DLD1 (cell line): ENCODE data around the gene METTL13.

Experiments used
- in situ Hi-C: cut with HindIII; loops from 2 replicates; pipeline ENCODE4 v1.10.0; 2017; ENCODE audit warnings: low sequenced_read_pairs

The METTL13 gene

GRCh38 chr1:171800342-171800741 is 18.9 kb downstream of the METTL13 start:
- in situ Hi-C loops = loop anchor here (10.0 kb wide), 1 partner anchor 184 kb away; no protein-coding TSS in a partner anchor

DNA sequence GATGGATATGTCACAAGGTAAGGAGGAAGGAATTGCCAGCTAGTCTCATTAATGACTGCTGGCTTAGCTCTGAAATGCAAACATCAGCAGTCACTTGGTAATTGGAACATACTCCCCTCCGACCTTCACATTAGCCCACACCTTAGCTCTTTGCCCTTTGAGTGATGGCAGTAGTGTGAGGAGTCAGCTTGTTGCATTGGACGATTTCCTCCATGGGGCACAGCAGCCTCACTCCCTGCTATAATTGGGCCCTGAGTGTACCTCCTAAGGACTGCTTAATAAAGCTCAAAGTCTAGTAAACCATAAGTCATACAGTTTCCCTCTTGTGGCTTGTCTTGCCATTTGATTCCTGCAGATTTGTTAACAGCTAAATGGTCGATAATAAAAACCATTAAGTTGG is 19.4 kb downstream of the METTL13 start:
- in situ Hi-C loops = loop anchor here (10.0 kb wide), 1 partner anchor 184 kb away; no protein-coding TSS in a partner anchor

DNA sequence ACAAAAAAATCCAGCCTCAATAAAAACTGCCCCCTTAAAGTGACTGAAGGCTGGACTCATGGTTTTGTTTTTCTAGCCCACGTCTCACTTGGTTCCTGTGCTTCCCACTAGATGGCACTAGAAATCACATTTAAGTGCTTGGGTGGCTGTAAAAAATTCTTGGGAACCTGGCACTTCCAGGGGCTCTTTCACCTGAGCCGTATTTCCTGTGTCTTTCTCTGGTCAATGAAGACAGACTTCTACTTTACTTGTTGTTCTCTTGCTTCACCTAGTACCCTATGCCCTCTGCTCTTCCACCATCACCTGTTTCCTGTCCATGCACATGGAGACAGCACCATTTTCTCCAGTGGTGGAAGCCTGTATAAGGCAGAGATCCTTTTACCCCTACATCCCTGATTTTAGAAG is 20.0 kb downstream of the METTL13 start:
- in situ Hi-C loops = loop anchor here (10.0 kb wide), 1 partner anchor 183 kb away; no protein-coding TSS in a partner anchor

DNA sequence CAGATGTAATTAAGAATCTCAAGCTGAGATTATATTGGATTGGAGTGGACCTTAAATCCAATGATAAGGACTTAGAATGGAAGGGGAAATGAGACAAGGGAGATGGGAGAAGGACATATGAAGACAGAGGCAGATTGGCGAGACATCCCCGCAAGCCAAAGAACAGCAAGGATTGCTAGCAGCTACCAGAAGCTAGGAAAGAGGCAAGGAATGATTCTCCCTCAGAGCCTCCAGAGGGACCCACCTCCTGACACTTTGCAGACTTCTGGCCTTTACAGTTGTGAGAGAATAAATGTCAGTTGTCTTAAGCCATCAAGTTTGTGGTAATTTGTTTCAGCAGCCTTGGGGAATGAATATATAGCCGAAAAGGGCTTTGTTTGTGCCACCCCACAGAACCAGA is 20.7 kb downstream of the METTL13 start:
- in situ Hi-C loops = loop anchor here (10.0 kb wide), 1 partner anchor 183 kb away; no protein-coding TSS in a partner anchor

- in situ Hi-C loops = loop anchor here (10.0 kb wide), 1 partner anchor 182 kb away; no protein-coding TSS in a partner anchor
Observed at GRCh38 chr1:171803045-171803444, 21.6 kb downstream of the METTL13 start.

GRCh38 chr1:171803461-171804022 is 22.1 kb downstream of the METTL13 start:
- in situ Hi-C loops = loop anchor here (10.0 kb wide), 1 partner anchor 181 kb away; no protein-coding TSS in a partner anchor

- in situ Hi-C loops = loop anchor here (10.0 kb wide), 1 partner anchor 179 kb away; no protein-coding TSS in a partner anchor
Observed at GRCh38 chr1:171805395-171806115, 24.1 kb downstream of the METTL13 start.

DNA sequence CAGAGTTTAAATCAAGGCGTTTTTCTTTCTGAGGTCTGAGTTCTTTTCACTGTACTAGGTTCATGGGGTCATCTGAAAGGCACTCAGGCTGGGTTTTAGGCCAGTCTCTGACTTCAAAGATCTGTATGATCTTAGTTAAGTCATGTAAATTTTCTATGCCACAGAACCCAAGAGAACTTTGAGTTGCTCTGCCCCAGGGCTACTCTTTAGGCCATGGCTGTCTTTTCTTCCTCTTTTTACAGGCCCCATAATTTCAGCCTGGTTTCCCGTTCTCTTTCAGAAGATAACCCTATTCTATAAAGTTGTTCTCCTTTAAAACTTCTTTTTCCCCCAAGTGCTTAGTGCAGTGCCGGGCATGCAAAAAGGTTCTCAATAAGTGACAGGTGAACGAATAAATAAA is 26.1 kb downstream of the METTL13 start:
- in situ Hi-C loops = loop anchor here (10.0 kb wide), 1 partner anchor 177 kb away; no protein-coding TSS in a partner anchor

DNA sequence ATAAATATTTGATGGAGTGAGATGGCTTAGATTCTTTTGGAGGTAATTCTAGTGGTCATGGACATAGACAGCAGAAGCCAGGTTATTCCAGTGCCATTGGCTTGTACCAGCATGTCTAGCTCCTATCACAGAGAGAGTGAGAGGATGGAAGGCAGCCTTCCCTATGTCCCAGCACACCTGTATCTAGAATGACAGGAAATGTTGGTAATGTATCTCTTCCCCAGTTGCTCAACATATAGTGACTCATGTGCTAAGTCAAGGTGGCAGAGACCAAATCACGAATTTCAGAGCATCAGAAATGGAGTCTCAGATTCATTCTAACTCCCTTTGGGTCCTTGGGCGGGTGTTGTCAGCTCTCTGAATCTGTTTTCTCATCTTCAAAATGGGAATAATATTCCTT is 28.4 kb downstream of the METTL13 start:
- in situ Hi-C loops = loop anchor here (10.0 kb wide), 1 partner anchor 175 kb away; no protein-coding TSS in a partner anchor

DNA sequence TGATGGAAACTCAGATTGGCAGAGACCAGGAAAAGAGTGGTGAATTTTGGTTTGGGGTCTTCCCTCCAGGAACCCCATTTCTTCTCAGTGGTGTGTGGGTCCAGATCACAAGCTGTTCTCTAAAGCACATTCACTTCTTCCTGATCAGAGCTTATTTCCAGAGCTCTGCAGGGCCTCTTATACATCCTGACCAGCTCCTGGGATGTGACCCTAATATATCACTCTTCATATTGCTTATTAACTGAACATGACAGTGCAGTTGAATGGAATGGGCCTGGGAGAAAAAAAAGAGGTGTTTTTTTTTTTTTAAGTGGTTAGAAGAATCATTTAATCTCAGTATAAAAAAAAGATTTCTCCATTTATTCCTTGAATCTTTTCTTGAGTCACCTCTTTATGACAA is 30.2 kb downstream of the METTL13 start:
- in situ Hi-C loops = no loop called here

DNA sequence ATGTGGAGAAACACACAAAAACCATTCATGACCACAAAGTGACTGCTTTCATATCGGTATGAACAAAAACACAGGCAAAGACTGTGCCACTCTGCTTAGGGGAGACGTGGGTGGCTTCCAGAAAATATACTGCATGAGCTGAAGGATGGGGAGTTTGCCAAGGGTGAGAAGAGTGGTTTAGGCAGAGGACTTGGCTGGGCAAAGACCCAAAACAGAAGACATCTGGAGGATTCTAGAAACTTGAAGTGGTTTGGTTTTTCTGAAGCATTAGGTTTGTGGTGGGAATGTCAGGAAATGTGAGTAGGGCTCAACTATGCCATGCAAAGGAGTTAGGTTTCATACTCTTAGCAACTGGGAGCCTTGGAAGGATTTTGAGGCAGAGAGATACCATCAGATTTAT is 33.2 kb downstream of the METTL13 start:
- in situ Hi-C loops = no loop called here

DNA sequence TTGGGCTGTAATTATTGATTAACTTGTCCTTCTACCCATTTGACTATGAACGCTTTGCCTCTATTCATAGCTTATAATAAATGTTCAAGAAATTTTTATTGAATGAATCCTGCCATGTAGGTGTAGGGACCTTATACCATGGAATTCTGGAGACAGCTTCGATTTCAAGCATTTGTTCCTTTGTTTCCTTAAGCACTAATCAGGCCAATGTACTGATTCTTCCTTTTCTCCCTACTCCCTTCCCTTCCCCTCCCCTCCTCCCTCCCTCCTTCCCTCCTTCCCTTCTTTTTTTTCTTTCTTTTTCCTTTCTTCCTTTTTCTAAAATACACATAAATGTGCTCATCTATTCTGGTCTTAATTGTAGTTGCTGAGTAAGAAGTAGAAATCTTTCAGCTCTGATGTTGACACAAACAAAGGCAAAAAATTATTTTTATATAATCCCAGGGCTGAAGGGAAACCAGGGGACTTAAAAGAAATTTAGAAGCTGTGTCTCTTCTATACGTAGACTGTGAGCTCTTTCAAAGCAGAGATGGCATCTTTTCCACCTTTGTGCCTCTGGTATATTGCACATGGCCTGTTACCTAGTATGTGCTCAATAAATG is 34.9 kb downstream of the METTL13 start:
- in situ Hi-C loops = no loop called here

- in situ Hi-C loops = no loop called here
Observed at GRCh38 chr1:171817511-171818265, 36.2 kb downstream of the METTL13 start.

DNA sequence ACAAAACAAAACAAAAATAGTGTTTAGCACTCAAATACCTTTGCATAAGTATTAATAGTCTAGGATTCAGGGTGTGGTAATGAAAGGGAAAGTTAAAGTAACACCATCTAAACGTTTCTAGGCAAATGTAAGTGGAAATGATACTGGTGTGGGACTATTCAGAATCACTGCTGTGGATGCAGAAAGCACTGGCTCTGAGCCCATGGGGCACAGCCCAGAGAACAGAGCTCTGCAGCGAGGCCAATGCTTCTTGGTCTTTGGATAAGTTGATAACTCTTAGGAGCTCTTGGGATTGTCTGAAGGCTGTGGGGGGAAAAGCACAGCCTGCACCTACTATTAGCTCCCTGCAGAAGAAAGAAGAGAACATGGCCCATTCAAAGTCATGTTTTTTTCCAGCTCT is 38.5 kb downstream of the METTL13 start:
- in situ Hi-C loops = no loop called here

DNA sequence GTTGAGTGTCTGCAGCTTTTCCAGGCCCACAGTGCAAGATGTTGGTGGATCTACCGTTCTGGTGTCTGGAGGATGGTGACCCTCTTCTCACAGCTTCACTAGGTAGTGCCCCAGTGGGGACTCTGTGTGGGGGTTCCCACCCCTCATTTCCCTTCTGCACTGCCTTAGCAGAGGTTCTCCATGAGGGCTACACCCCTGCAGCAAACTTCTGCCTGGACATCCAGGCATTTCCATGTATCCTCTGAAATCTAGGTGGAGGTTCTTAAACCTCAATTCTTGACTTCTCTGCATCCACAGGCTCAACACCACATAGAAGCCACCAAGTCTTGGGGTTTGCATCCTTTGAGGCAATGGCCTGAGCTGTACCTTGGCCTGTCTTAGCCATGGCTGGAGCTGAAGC is 45.5 kb downstream of the METTL13 start:
- in situ Hi-C loops = no loop called here

- in situ Hi-C loops = no loop called here
Observed at GRCh38 chr1:171828794-171829193, 47.3 kb downstream of the METTL13 start.

DNA sequence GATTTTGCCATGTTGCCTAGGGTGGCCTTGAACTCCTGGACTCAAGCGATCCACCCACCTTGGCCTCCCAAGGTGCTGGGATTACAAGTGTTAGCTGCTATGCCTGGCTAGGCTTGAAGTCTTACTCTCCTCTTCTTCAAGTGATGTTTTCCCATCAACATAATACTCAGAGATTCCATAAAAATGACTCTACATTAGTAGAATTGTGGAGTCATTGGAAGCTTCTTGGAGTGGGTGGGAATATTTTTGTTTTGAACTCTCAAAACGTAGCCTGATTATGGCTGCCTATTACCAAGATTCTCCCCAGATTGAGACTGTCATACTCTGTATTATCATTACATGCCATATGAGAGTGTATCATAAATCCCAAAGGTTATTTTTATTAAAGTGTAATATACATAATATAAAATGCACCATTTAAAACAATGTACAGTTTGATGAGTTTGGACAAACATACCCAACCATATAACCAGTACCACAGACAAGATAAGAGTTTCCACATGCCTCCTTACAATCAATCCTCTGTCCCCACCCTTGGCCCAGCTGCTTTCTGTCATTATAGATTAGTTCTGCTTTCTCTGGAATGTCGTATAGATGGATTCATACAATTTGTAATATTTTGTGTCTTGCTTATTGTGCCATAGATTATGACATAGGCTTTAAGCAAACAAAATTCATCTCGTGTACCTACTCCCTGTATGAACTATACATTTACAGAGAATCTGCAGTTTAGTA is 51.8 kb downstream of the METTL13 start:
- in situ Hi-C loops = no loop called here

DNA sequence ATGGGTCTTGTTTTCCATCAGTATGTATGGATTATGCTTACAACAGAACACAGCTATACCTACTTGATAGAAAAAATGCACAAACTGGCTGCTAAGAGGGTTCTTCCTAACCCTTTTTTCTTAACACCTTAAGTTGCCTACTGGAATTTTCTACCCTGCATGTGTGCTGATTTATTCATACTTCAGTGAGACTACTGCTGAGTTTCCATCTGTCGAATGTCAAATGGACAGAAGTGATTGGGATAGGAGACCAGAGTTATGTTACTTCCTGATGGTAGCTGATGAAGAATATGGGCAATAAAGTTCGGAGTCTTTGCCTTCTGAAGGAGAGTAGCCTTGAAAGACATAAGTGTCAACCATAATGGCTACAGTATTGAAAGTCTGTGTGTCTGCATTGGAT is 53.4 kb downstream of the METTL13 start:
- in situ Hi-C loops = no loop called here

- in situ Hi-C loops = no loop called here
Observed at GRCh38 chr1:171835891-171836290, 54.4 kb downstream of the METTL13 start.
